Thyroid gland (tissue), 4 donors: ENCODE measurements around the gene SERPINA12. TPM values are rescaled to one million over a fixed set of nuclear protein-coding genes. Genes with fewer than 3 reads are reported as not detected.
A peak's percentile ranks its signal among the peaks of the same experiment; 100 is the strongest.

Experiments
- DNase-seq, 2 donors: peaks; one replicate each; pipeline ENCODE4 v3.0.0-alpha.2; 2019
- H3K27ac ChIP-seq, 3 donors: fragments of 200-600 bp; sonication (generic); 1 replicate in 2 of 3; 2 replicates in 1 of 3; pipeline ENCODE4 v1.5.1; 2016 to 2019; ENCODE audit warnings: mild to moderate bottlenecking in 1 of 3, moderate library complexity in 1 of 3
- H3K27me3 ChIP-seq: fragments of 200-600 bp; sonication (generic); one replicate; pipeline ENCODE4 v1.5.1; 2019
- H3K36me3 ChIP-seq, 2 donors: fragments of 200-600 bp; sonication (generic); one replicate each; pipeline ENCODE4 v1.5.1; 2016 to 2019
- H3K4me1 ChIP-seq, 2 donors: fragments of 200-600 bp; sonication (generic); one replicate each; pipeline ENCODE4 v1.5.1; 2017 to 2019
- H3K4me3 ChIP-seq, 3 donors: fragments of 200-600 bp; sonication (generic); replicated peaks in 1 of 3; 1 replicate in 2 of 3; 2 replicates in 1 of 3; pipeline ENCODE4 v1.5.1; 2016; ENCODE audit warnings: mild to moderate bottlenecking in 1 of 3
- H3K9me3 ChIP-seq: fragments of 200-600 bp; sonication (generic); one replicate; pipeline ENCODE4 v1.5.1; 2017
- POLR2A ChIP-seq, 2 donors: fragments of 450-650 bp; IDR thresholded peaks; one replicate each; pipeline ENCODE4 v1.6.1; 2017; ENCODE audit warnings: antibody characterized with exemption in 2 of 2, mild to moderate bottlenecking in 2 of 2, moderate library complexity in 1 of 2
- WGBS, 2 donors: methylation state at CpG; one replicate each; pipeline ENCODE4 v1.1.5; 2017; 5-methylcytosine and 5-hydroxymethylcytosine counted together
- intact Hi-C: fragments of 100-400 bp; cut with DNase I; formaldehyde crosslinking; loops from one replicate; pipeline ENCODE4 v1.15.1; 2023
- total RNA-seq, 4 donors: library from RNA; depleted of rRNA; stranded (reverse); fragments of >200 nt; gene quantifications; one replicate each; pipeline ENCODE4 v1.2.3, GENCODE V29; 2016
- TF ChIP-seq, protein P1 (sequence below), 6 experiments: fragments of 200-600 bp in 3 of 6; fragments of 450-650 bp in 3 of 6; sonication (generic) in 3 of 6; IDR thresholded peaks; one replicate each; pipeline ENCODE4 v1.5.1; 2016 to 2019; ENCODE audit warnings: antibody characterized with exemption in 6 of 6, mild to moderate bottlenecking in 2 of 6, inconsistent platforms in 1 of 6, moderate library complexity in 1 of 6

The SERPINA12 gene
- total RNA-seq, 4 donors from 2014 or later, result not detected

DNA sequence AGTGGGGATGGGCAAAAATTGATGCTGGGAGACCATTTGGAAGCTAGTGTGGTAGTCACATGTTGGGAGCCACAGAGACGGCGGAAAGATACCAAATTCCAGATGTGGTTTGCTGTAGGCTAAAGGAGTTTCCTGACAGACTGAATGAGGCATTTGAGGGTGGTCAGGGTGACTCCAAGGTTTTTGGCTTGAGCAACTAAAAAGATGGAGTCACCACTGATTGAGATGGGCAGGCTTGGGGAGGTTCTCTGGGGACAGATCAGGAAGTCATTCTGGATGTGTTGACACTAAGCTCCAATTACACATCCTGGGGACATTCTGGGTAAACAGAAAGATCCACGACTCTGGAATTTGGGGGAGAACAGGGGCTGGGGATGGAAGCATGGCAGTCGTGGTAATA is 17.8 kb downstream of the SERPINA12 start:
- Histone ChIP-seq H3K4me1 (peaks cover 0 to 1% of the 10 kb centered on the region in 2 donors), H3K27me3 (no peaks in the 10 kb centered on the region), H3K4me3 (no peak overlapping the region), H3K27ac (no peak overlapping the region), H3K36me3 (no peaks in the 10 kb centered on the region), H3K9me3 (no peaks in the 10 kb centered on the region)
- no peak for DNase-seq
- WGBS, 2 donors, result 52% methylated on average over 4 of the region's 4 CpGs
- TF ChIP-seq, protein P1, sequence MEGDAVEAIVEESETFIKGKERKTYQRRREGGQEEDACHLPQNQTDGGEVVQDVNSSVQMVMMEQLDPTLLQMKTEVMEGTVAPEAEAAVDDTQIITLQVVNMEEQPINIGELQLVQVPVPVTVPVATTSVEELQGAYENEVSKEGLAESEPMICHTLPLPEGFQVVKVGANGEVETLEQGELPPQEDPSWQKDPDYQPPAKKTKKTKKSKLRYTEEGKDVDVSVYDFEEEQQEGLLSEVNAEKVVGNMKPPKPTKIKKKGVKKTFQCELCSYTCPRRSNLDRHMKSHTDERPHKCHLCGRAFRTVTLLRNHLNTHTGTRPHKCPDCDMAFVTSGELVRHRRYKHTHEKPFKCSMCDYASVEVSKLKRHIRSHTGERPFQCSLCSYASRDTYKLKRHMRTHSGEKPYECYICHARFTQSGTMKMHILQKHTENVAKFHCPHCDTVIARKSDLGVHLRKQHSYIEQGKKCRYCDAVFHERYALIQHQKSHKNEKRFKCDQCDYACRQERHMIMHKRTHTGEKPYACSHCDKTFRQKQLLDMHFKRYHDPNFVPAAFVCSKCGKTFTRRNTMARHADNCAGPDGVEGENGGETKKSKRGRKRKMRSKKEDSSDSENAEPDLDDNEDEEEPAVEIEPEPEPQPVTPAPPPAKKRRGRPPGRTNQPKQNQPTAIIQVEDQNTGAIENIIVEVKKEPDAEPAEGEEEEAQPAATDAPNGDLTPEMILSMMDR (IDR thresholded peaks at IDR 0.05), result no peak
- no peak for TF ChIP-seq POLR2A (IDR thresholded peaks at IDR 0.05)
- intact Hi-C loops, result no loop called here

DNA sequence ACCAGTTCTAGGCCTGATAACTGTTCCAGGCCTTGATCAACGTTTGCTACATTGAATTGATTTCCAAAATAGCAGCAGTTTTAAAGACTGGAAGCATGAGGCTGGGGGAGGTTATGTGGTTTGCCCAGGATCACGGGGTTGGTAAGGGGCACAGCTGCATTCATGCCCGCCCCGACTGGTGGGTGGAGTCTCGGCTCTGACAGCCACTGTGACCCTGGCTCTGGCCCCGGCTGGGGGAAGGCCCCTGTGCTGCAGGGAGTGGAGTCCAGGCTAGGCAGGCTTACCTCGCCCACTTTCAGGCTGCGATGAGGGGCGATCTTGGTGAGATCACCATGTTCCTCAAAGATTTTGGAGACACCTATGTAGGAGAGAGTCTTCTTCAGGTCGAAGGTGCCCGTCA is 19.9 kb downstream of the SERPINA12 start:
- no peaks in the 10 kb centered on the region for H3K27me3 ChIP-seq
- no peak for DNase-seq
- 71 to 76% methylated on average over 8 to 10 of the region's 11 CpGs for WGBS, 2 donors
- no peak overlapping the region for H3K4me3 ChIP-seq
- TF ChIP-seq POLR2A (IDR thresholded peaks at IDR 0.05), result no peak
- TF ChIP-seq, protein P1 (IDR thresholded peaks at IDR 0.05), result no peak
- peaks cover 0 to 4% of the 10 kb centered on the region in 2 donors for H3K4me1 ChIP-seq
- no peaks in the 10 kb centered on the region for H3K9me3 ChIP-seq
- no peak overlapping the region for H3K27ac ChIP-seq
- intact Hi-C loops, result loop anchor here (5.0 kb wide), 1 partner anchor 137 kb away; no protein-coding TSS in a partner anchor
- H3K36me3 ChIP-seq, result no peaks in the 10 kb centered on the region

DNA sequence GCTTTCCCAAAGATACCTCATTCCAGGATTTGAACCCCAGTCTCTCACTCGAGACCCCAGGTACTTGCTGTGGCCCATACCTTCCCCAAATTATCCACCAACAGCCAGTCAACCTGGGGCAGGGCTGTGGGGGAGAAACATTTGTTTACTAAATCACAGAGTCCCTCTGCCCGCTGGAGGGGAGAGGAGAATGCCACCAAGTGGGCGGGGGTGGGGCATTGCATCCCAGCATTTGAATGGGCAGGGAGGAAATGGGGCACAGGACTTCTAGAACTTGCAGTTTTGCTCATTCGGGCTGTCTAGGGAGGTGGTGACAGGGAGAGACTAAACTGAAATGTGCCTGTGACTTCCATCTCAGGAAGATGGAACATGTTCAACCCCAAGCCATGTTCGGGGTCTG is 22.4 kb downstream of the SERPINA12 start:
- no peaks in the 10 kb centered on the region for H3K27me3 ChIP-seq
- no peaks in the 10 kb centered on the region for H3K9me3 ChIP-seq
- no peak overlapping the region for H3K4me3 ChIP-seq
- TF ChIP-seq, protein P1 (IDR thresholded peaks at IDR 0.05), result no peak
- no peak for TF ChIP-seq POLR2A (IDR thresholded peaks at IDR 0.05)
- intact Hi-C loops, result loop anchor here (5.0 kb wide), 1 partner anchor 135 kb away; no protein-coding TSS in a partner anchor
- no peak overlapping the region for H3K27ac ChIP-seq
- no peak for DNase-seq
- 28 to 48% methylated on average over 5 of the region's 5 CpGs for WGBS, 2 donors
- H3K4me1 ChIP-seq, result peaks cover 0 to 4% of the 10 kb centered on the region in 2 donors
- H3K36me3 ChIP-seq, result no peaks in the 10 kb centered on the region

DNA sequence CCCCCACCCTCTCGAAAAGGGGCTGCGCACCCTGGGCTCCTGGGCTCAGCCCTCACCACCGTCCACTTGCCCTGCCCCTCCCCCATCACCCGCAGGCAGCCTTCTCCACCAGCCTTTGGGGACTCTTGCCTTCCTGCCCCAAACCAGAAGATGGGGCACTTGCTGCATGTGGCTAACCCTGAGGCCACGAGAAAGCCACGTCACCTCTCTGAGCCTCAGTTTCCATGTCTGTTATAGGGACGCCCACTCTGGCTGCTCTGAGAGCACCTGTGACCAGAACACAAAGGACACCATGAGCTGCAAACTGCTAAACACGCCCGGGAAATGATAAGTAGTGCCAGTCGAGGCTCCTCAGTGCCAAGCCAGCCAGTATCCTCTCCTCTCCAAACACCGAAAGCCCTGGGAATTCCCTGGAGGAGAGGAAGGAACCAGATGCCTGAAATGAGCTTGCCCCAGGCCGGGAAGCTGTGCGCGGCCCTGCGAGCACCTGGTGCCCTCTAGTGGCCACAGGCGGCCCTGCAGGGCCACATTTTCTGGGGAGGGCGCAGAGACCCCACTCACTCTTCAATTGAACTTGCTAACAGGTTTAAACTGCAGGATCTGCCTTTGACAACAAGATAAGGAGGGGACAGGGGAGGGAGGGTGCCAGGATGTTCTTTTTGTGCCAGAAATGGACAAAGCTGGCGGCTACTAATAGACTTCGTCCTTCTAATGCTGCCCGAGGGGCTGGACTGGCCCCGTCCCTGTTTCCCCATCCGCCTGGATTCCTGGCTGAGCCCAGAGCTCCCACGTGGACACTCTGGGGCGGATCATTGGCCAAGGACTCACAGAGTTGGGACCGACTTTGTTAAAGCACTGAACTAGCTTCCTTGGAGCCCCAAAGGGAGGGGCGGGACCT is 23.1 kb downstream of the SERPINA12 start:
- Histone ChIP-seq H3K27me3 (no peaks in the 10 kb centered on the region), H3K4me1 (peaks cover 0 to 4% of the 10 kb centered on the region in 2 donors), H3K27ac (no peak overlapping the region), H3K9me3 (no peaks in the 10 kb centered on the region), H3K36me3 (no peaks in the 10 kb centered on the region), H3K4me3 (no peak overlapping the region)
- peak; percentile 34 to 42 for DNase-seq
- 17 to 19% methylated on average over 22 to 26 of the region's 26 CpGs for WGBS, 2 donors
- intact Hi-C loops, result loop anchor here (5.0 kb wide), 1 partner anchor 134 kb away; no protein-coding TSS in a partner anchor
- no peak for TF ChIP-seq POLR2A (IDR thresholded peaks at IDR 0.05)
- TF ChIP-seq, protein P1 (IDR thresholded peaks at IDR 0.05), result peak; percentile 85 to 99 (median 94)

DNA sequence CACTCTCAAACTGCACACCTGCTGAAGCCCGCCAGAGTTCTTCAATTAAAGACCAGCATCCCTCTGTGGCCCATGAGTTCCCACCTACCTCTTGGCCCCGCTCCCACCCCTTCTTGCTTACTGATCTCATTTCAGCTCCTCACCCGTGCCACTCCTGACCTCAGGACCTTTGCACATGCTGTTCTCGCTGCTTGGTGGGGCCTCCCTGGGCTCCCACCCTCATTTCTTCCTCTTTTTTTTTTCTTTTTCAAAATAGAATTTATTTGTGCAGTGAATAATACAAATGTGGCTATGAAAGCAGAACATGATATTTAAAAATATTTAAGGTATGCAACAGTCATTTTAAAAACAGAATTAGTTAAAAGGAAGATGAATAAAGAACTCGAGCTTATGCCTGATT is 24.8 kb downstream of the SERPINA12 start:
- no peak overlapping the region for H3K27ac ChIP-seq
- WGBS, 2 donors, result 81 to 91% methylated on average over 5 of the region's 5 CpGs
- DNase-seq, result no peak
- no peaks in the 10 kb centered on the region for H3K9me3 ChIP-seq
- no peaks in the 10 kb centered on the region for H3K36me3 ChIP-seq
- H3K4me1 ChIP-seq, result peaks cover 0 to 4% of the 10 kb centered on the region in 2 donors
- intact Hi-C loops, result no loop called here
- TF ChIP-seq, protein P1 (IDR thresholded peaks at IDR 0.05), result no peak
- TF ChIP-seq POLR2A (IDR thresholded peaks at IDR 0.05), result no peak
- no peak overlapping the region for H3K4me3 ChIP-seq
- H3K27me3 ChIP-seq, result no peaks in the 10 kb centered on the region
